Bronchial epithelial cell (primary cell): ENCODE results near the gene TMEM42. TPM values are rescaled to one million over a fixed set of nuclear protein-coding genes. Genes with fewer than 3 reads are reported as not detected.

Source experiments
- DNase-seq: peaks from one replicate; pipeline ENCODE4 v3.0.0-alpha.2; 2010; ENCODE audit warnings: low read depth
- FAIRE-seq: peaks from 2 replicates; lab custom pipeline; 2011; peaks lifted over from hg19 to GRCh38; lab: Jason Lieb, UNC
- H3K27me3 ChIP-seq: 2 replicates; pipeline ENCODE4 v1.5.1; 2011; ENCODE audit warnings: low read length; ENCODE audit not compliant: control insufficient read depth, insufficient read depth
- H3K36me3 ChIP-seq: 2 replicates; pipeline ENCODE4 v1.5.1; 2011; ENCODE audit warnings: low read length; ENCODE audit not compliant: control insufficient read depth, insufficient read depth
- H3K4me3 ChIP-seq: 2 replicates; pipeline ENCODE4 v1.5.1; 2011; ENCODE audit warnings: mild to moderate bottlenecking, low read depth, low read length, control low read depth
- CTCF ChIP-seq: IDR thresholded peaks from 2 replicates; pipeline ENCODE4 v1.5.1; 2011; ENCODE audit warnings: mild to moderate bottlenecking, moderate library complexity, low read length, control low read depth, inconsistent platforms; ENCODE audit not compliant: insufficient read depth, severe bottlenecking
- total RNA-seq: library from RNA; depleted of rRNA; stranded (reverse); fragments of >200 nt; gene quantifications from 2 replicates; pipeline ENCODE4 v1.2.1, GENCODE V29; 2014

Gene TMEM42
- total RNA-seq, 1 donor from 2014 or later, result 17.1 TPM

- no peak overlapping the region for H3K4me3 ChIP-seq
- TF ChIP-seq CTCF, result no peak
- DNase-seq (peak; percentile 60), FAIRE-seq (no peak)
- no peaks in the 10 kb centered on the region for H3K36me3 ChIP-seq
- no peaks in the 10 kb centered on the region for H3K27me3 ChIP-seq
These were observed 25.4 kb downstream of the TMEM42 start for GRCh38 chr3:44887101-44887500.

GRCh38 chr3:44890258-44890657 is 28.5 kb downstream of the TMEM42 start:
- H3K4me3 ChIP-seq, result no peak overlapping the region
- H3K36me3 ChIP-seq, result no peaks in the 10 kb centered on the region
- FAIRE-seq (no peak), DNase-seq (no peak)
- H3K27me3 ChIP-seq, result no peaks in the 10 kb centered on the region
- TF ChIP-seq CTCF, result no peak

DNA sequence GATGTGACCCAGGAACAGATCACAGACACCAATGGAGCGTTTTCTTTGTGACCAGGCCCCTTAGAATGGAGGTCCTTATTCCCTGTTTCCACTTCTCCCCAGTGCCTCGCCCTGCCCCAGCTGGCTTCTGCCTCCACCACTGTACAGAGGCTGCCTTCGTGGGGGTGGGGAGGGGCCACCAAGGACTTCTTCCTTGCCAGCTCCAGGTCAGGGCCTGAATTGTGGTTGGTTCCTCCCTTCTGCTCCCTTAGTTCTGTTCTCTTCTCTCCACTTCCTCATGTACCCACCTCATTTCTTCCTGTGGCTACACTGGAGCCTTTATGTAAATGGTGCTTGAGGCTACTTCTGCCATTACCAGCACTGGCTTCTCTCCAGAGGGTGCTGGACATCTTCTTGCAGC is 29.1 kb downstream of the TMEM42 start:
- Histone ChIP-seq H3K27me3 (no peaks in the 10 kb centered on the region), H3K4me3 (no peak overlapping the region), H3K36me3 (no peaks in the 10 kb centered on the region)
- FAIRE-seq (no peak), DNase-seq (no peak)
- TF ChIP-seq CTCF, result no peak

DNA sequence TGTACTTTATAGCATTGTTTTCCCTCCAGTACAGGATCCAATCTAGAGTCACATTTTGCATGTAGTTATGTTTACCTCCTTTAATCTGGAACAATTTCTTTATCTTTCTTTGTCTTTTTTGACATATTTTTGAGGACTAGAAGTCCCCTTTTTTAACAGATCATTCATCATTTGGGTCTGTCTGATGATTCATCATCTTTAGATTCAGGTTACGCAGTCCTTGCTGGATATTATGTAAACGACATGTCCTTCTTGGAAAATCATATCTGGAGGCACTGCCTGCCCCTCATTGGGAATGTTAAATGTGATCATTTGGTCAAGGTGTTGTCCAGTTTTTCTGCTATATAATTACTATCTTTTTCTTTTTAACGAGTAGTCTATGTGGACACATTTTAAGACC is 31.0 kb downstream of the TMEM42 start:
- FAIRE-seq (no peak), DNase-seq (peak; percentile 78)
- H3K36me3 ChIP-seq, result no peaks in the 10 kb centered on the region
- no peaks in the 10 kb centered on the region for H3K27me3 ChIP-seq
- H3K4me3 ChIP-seq, result no peak overlapping the region
- TF ChIP-seq CTCF, result no peak

DNA sequence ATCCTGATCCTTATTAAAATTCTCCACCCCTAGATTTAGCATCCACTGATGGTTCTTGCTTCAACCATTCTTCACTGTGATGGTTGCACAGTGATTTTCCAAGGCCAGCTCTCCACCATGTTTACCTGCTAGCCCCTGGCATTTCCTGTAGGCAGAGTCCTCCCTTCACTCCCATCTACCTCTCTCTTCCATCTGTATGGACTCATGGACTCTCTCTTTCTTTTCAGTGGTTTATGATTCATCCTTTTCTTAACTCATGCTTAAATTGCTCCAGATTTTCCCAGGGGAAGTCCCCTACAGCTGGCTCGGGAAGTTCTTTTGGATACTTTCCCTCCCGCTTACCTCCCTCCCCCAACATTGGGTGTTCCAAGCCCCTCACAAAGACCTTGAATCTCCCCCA is 31.4 kb downstream of the TMEM42 start:
- FAIRE-seq (no peak), DNase-seq (peak; percentile 94)
- TF ChIP-seq CTCF, result no peak
- no peak overlapping the region for H3K4me3 ChIP-seq
- no peaks in the 10 kb centered on the region for H3K27me3 ChIP-seq
- H3K36me3 ChIP-seq, result no peaks in the 10 kb centered on the region

DNA sequence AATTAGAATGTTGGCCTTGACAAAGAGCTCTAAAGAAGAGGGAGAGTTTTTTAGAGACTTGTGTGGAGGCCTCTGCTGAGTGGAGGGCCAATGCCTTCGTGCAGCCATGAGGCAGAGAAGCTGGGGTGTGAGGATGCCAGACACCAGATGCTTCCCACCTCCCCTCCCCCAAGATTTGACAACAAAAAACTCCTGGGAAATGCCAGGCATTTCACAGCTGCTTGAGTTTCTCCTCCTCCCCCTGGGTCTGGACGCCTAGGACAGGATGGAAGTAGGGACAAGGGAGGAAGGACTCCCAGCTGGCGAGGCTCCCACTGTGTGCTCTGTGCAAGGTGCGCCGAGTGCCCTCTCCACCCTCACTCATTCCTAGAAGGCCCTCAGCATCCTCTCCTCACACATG is 32.8 kb downstream of the TMEM42 start:
- Histone ChIP-seq H3K36me3 (no peaks in the 10 kb centered on the region), H3K27me3 (no peaks in the 10 kb centered on the region), H3K4me3 (no peak overlapping the region)
- DNase-seq, result no peak
- FAIRE-seq, result no peak
- no peak for TF ChIP-seq CTCF
